GM18498 (cell line): ENCODE measurements around the gene XIRP1.

Source experiments
- ATAC-seq: cut with Tn5 transposase; IDR thresholded peaks from one replicate; pipeline ENCODE4 v1.9.1; 2021; ENCODE audit warnings: mild to moderate bottlenecking, moderate library complexity; ENCODE audit not compliant: unreplicated experiment

Gene XIRP1

GRCh38 chr3:39209329-39209970, 17.1 kb upstream of the XIRP1 start:
- no peak for ATAC-seq

GRCh38 chr3:39208463-39209055, 16.2 kb upstream of the XIRP1 start:
- ATAC-seq = peak; percentile 43

GRCh38 chr3:39207361-39208186, 15.2 kb upstream of the XIRP1 start:
- no peak for ATAC-seq

- no peak for ATAC-seq
Observed at GRCh38 chr3:39205919-39206516, 13.6 kb upstream of the XIRP1 start.

GRCh38 chr3:39205131-39205530, 12.7 kb upstream of the XIRP1 start:
- ATAC-seq = no peak

- no peak for ATAC-seq
Observed at GRCh38 chr3:39203860-39204259, 11.5 kb upstream of the XIRP1 start.

GRCh38 chr3:39203402-39203801, 11.0 kb upstream of the XIRP1 start:
- no peak for ATAC-seq

- ATAC-seq = no peak
Observed at GRCh38 chr3:39202094-39202493, 9.7 kb upstream of the XIRP1 start.

GRCh38 chr3:39196671-39197356, 4.4 kb upstream of the XIRP1 start:
- no peak for ATAC-seq

GRCh38 chr3:39196034-39196433, 3.6 kb upstream of the XIRP1 start:
- no peak for ATAC-seq

- no peak for ATAC-seq
Observed at GRCh38 chr3:39193391-39193790, 996 bp upstream of the XIRP1 start.

- ATAC-seq = no peak
Observed at GRCh38 chr3:39191773-39192172, 622 bp downstream of the XIRP1 start.

- no peak for ATAC-seq
Observed at GRCh38 chr3:39191111-39191510, 1.3 kb downstream of the XIRP1 start.

- no peak for ATAC-seq
Observed at GRCh38 chr3:39190281-39191025, 1.9 kb downstream of the XIRP1 start.

- ATAC-seq = peak; percentile 55
Observed at GRCh38 chr3:39189959-39190269, 2.5 kb downstream of the XIRP1 start.

GRCh38 chr3:39189150-39189958, 3.0 kb downstream of the XIRP1 start:
- no peak for ATAC-seq

- no peak for ATAC-seq
Observed at GRCh38 chr3:39188271-39189149, 3.9 kb downstream of the XIRP1 start.

GRCh38 chr3:39187372-39188155, 4.8 kb downstream of the XIRP1 start:
- no peak for ATAC-seq
